CD4-positive, alpha-beta T cell treated with Interleukin-15 for 1 hour (primary cell): ENCODE results near the gene NMNAT1.
A peak's percentile ranks its signal among the peaks of the same experiment; 100 is the strongest.
"Not testable (repeated sequence)": the region's sequence is repeated elsewhere in the genome, so short reads cannot be mapped to it uniquely, and the experiment has no call there.

Source experiments
- DNase-seq: peaks from one replicate; pipeline ENCODE4 v3.0.0-alpha.2; 2020

Gene NMNAT1

GRCh38 chr1:9922342-9922741 lies 20.9 kb upstream of the NMNAT1 start:
- DNase-seq: no peak

GRCh38 chr1:9927259-9927658 lies 16.0 kb upstream of the NMNAT1 start:
- DNase-seq: no peak

- no peak for DNase-seq
Measured at GRCh38 chr1:9929431-9930385, 13.6 kb upstream of the NMNAT1 start.

GRCh38 chr1:9942399-9942938 lies 806 bp upstream of the NMNAT1 start:
- DNase-seq: no peak

- DNase-seq: no peak
Measured at GRCh38 chr1:9946315-9946714, 3.0 kb downstream of the NMNAT1 start.

- DNase-seq: no peak
Measured at GRCh38 chr1:9957726-9958125, 14.5 kb downstream of the NMNAT1 start.

- no peak for DNase-seq
Measured at GRCh38 chr1:9960011-9960410, 16.7 kb downstream of the NMNAT1 start.

GRCh38 chr1:9960706-9961562 lies 17.7 kb downstream of the NMNAT1 start:
- peak; percentile 55 for DNase-seq

GRCh38 chr1:9984253-9984652 lies 41.0 kb downstream of the NMNAT1 start:
- no peak for DNase-seq

GRCh38 chr1:9985001-9985400 lies 41.7 kb downstream of the NMNAT1 start:
- DNase-seq: no peak

GRCh38 chr1:9989773-9990172 lies 46.5 kb downstream of the NMNAT1 start:
- DNase-seq: no peak

GRCh38 chr1:9990944-9991343 lies 47.7 kb downstream of the NMNAT1 start:
- DNase-seq: no peak

- DNase-seq: no peak
Measured at GRCh38 chr1:9992910-9993309, 49.6 kb downstream of the NMNAT1 start.

- no peak for DNase-seq
Measured at GRCh38 chr1:9993561-9994075, 50.3 kb downstream of the NMNAT1 start.

GRCh38 chr1:9996624-9997582 lies 53.6 kb downstream of the NMNAT1 start, which contains the start of gene RBP7:
Gene RBP7, plus strand, starts transcription at chr1:9997228. Its CDS starts 31 bp downstream, at chr1:9997259.
- peak; percentile 20 for DNase-seq

GRCh38 chr1:10001016-10001665 lies 57.9 kb downstream of the NMNAT1 start:
- DNase-seq: no peak

- DNase-seq: not testable (repeated sequence)
Measured at GRCh38 chr1:10005248-10005647, 62.0 kb downstream of the NMNAT1 start.

GRCh38 chr1:10007169-10007568 lies 63.9 kb downstream of the NMNAT1 start:
- DNase-seq: no peak

- DNase-seq: no peak
Measured at GRCh38 chr1:10014016-10014415, 70.7 kb downstream of the NMNAT1 start.

- no peak for DNase-seq
Measured at GRCh38 chr1:10019561-10019960, 76.3 kb downstream of the NMNAT1 start.

- DNase-seq: no peak
Measured at GRCh38 chr1:10020086-10020485, 76.8 kb downstream of the NMNAT1 start.
